Vagina (tissue), 2 donors: Measurements from ENCODE around the gene LMO7. TPM values are rescaled to one million over a fixed set of nuclear protein-coding genes. Genes with fewer than 3 reads are reported as not detected.

Source experiments
- DNase-seq, 2 donors: peaks; one replicate each; pipeline ENCODE4 v3.0.0-alpha.2; 2017; ENCODE audit errors: extremely low spot score in 2 of 2
- H3K27ac ChIP-seq: fragments of 200-600 bp; sonication (generic); one replicate; pipeline ENCODE4 v1.5.1; 2019
- H3K27me3 ChIP-seq: fragments of 200-600 bp; sonication (generic); one replicate; pipeline ENCODE4 v1.5.1; 2019
- H3K36me3 ChIP-seq, 2 donors: fragments of 200-600 bp; sonication (generic); one replicate each; pipeline ENCODE4 v1.5.1; 2017 to 2019
- H3K4me1 ChIP-seq: fragments of 200-600 bp; sonication (generic); one replicate; pipeline ENCODE4 v1.5.1; 2019
- H3K4me3 ChIP-seq, 2 donors: fragments of 200-600 bp; sonication (generic); 1 replicate in 1 of 2; 2 replicates in 1 of 2; pipeline ENCODE4 v1.5.1; 2016 to 2019
- H3K9me3 ChIP-seq: fragments of 200-600 bp; sonication (generic); one replicate; pipeline ENCODE4 v1.5.1; 2019
- CTCF ChIP-seq, 3 experiments: fragments of 450-650 bp in 2 of 3; fragments of 200-600 bp in 1 of 3; sonication (generic) in 1 of 3; IDR thresholded peaks; one replicate each; pipeline ENCODE4 v1.5.1; 2017 to 2019; ENCODE audit warnings: antibody characterized with exemption in 3 of 3, mild to moderate bottlenecking in 2 of 3, moderate library complexity in 2 of 3
- POLR2A ChIP-seq, 2 donors: fragments of 450-650 bp; IDR thresholded peaks; one replicate each; pipeline ENCODE4 v1.6.1; 2017; ENCODE audit warnings: antibody characterized with exemption in 2 of 2, mild to moderate bottlenecking in 2 of 2, moderate library complexity in 2 of 2
- POLR2AphosphoS5 ChIP-seq, 2 donors: sonication (generic); formaldehyde crosslinking; IDR thresholded peaks; one replicate each; pipeline ENCODE4 v1.9.0; 2017; ENCODE audit warnings: antibody characterized with exemption in 2 of 2, mild to moderate bottlenecking in 2 of 2, low read depth in 1 of 2; ENCODE audit not compliant: insufficient read depth in 1 of 2
- intact Hi-C: fragments of 100-400 bp; cut with DNase I; formaldehyde crosslinking; loops from one replicate; pipeline ENCODE4 v1.15.1; 2023
- total RNA-seq: library from RNA; depleted of rRNA; stranded (reverse); fragments of >200 nt; gene quantifications from one replicate; pipeline ENCODE4 v1.2.3, GENCODE V29; 2016

LMO7 gene
- total RNA-seq, 1 donor from 2014 or later = 85.4 TPM

GRCh38 chr13:75643693-75644092, 7.6 kb downstream of the LMO7 start:
- no peaks in the 10 kb centered on the region for H3K9me3 ChIP-seq
- H3K27ac ChIP-seq = no peak overlapping the region
- no peaks in the 10 kb centered on the region for H3K4me1 ChIP-seq
- intact Hi-C loops = no loop called here
- no peak overlapping the region for H3K4me3 ChIP-seq
- H3K27me3 ChIP-seq = no peaks in the 10 kb centered on the region
- TF ChIP-seq POLR2A (IDR thresholded peaks at IDR 0.05) (no peak), CTCF (IDR thresholded peaks at IDR 0.05) (no peak), POLR2AphosphoS5 (IDR thresholded peaks at IDR 0.05; ENCODE audit: insufficient read depth in 1 of 2, low read depth in 1 of 2) (no peak)
- H3K36me3 ChIP-seq = no peaks in the 10 kb centered on the region
- DNase-seq = no peak

GRCh38 chr13:75645141-75645540, 9.0 kb downstream of the LMO7 start:
- no peak overlapping the region for H3K4me3 ChIP-seq
- intact Hi-C loops = no loop called here
- TF ChIP-seq POLR2A (IDR thresholded peaks at IDR 0.05) (no peak), POLR2AphosphoS5 (IDR thresholded peaks at IDR 0.05; ENCODE audit: insufficient read depth in 1 of 2, low read depth in 1 of 2) (no peak), CTCF (IDR thresholded peaks at IDR 0.05) (no peak)
- no peaks in the 10 kb centered on the region for H3K27me3 ChIP-seq
- H3K9me3 ChIP-seq = no peaks in the 10 kb centered on the region
- H3K36me3 ChIP-seq = no peaks in the 10 kb centered on the region
- no peak for DNase-seq
- H3K4me1 ChIP-seq = no peaks in the 10 kb centered on the region
- no peak overlapping the region for H3K27ac ChIP-seq

GRCh38 chr13:75647126-75647784, 11.1 kb downstream of the LMO7 start:
- DNase-seq = no peak
- Histone ChIP-seq H3K27ac (no peak overlapping the region), H3K4me1 (no peaks in the 10 kb centered on the region), H3K36me3 (no peaks in the 10 kb centered on the region), H3K9me3 (no peaks in the 10 kb centered on the region), H3K27me3 (no peaks in the 10 kb centered on the region), H3K4me3 (no peak overlapping the region)
- TF ChIP-seq POLR2A (IDR thresholded peaks at IDR 0.05) (no peak), POLR2AphosphoS5 (IDR thresholded peaks at IDR 0.05; ENCODE audit: insufficient read depth in 1 of 2, low read depth in 1 of 2) (no peak), CTCF (IDR thresholded peaks at IDR 0.05) (no peak)
- intact Hi-C loops = no loop called here

- Histone ChIP-seq H3K4me3 (no peak overlapping the region), H3K27ac (no peak overlapping the region), H3K36me3 (no peaks in the 10 kb centered on the region), H3K27me3 (no peaks in the 10 kb centered on the region), H3K4me1 (no peaks in the 10 kb centered on the region), H3K9me3 (no peaks in the 10 kb centered on the region)
- intact Hi-C loops = no loop called here
- no peak for DNase-seq
- no peak for TF ChIP-seq POLR2A (IDR thresholded peaks at IDR 0.05)
These were observed 12.3 kb downstream of the LMO7 start for GRCh38 chr13:75648446-75648845.

GRCh38 chr13:75651013-75651412, 14.9 kb downstream of the LMO7 start:
- H3K27ac ChIP-seq = no peak overlapping the region
- TF ChIP-seq POLR2AphosphoS5 (IDR thresholded peaks at IDR 0.05; ENCODE audit: insufficient read depth in 1 of 2, low read depth in 1 of 2) (no peak), POLR2A (IDR thresholded peaks at IDR 0.05) (no peak), CTCF (IDR thresholded peaks at IDR 0.05) (no peak)
- H3K4me3 ChIP-seq = no peak overlapping the region
- H3K27me3 ChIP-seq = no peaks in the 10 kb centered on the region
- H3K36me3 ChIP-seq = no peaks in the 10 kb centered on the region
- no peak for DNase-seq
- H3K4me1 ChIP-seq = no peaks in the 10 kb centered on the region
- intact Hi-C loops = no loop called here
- H3K9me3 ChIP-seq = no peaks in the 10 kb centered on the region
